GM19438 (cell line): Measurements from ENCODE around the gene NAV2.

Experiments used
- ATAC-seq: cut with Tn5 transposase; IDR thresholded peaks from one replicate; pipeline ENCODE4 v1.9.1; 2021; ENCODE audit warnings: low read depth; ENCODE audit not compliant: unreplicated experiment

The NAV2 gene

GRCh38 chr11:19853016-19853415 lies 140.4 kb downstream of the NAV2 start:
- ATAC-seq: no peak

- no peak for ATAC-seq
These were observed 141.3 kb downstream of the NAV2 start for GRCh38 chr11:19853920-19854319.

DNA sequence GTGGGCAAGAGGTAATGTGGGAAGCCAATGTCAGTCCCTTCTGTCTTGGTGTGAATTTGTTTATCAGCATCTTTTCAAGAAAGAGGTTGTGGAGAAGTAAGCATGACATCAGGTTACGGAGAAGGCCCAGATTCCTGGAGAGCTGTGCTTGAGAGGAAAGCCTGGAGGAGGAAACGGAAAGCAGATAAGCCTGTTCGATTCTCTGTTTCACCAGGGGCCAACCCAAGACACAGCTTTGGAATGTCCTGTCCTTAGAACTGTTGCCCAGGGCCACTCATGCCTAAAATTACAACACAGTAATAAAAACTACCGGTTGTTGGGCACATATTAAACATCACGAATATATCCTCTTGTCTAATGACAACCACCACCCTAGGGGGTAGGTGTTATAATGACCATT lies 148.5 kb downstream of the NAV2 start:
- no peak for ATAC-seq

GRCh38 chr11:19862091-19862490 lies 149.5 kb downstream of the NAV2 start:
- ATAC-seq: no peak

DNA sequence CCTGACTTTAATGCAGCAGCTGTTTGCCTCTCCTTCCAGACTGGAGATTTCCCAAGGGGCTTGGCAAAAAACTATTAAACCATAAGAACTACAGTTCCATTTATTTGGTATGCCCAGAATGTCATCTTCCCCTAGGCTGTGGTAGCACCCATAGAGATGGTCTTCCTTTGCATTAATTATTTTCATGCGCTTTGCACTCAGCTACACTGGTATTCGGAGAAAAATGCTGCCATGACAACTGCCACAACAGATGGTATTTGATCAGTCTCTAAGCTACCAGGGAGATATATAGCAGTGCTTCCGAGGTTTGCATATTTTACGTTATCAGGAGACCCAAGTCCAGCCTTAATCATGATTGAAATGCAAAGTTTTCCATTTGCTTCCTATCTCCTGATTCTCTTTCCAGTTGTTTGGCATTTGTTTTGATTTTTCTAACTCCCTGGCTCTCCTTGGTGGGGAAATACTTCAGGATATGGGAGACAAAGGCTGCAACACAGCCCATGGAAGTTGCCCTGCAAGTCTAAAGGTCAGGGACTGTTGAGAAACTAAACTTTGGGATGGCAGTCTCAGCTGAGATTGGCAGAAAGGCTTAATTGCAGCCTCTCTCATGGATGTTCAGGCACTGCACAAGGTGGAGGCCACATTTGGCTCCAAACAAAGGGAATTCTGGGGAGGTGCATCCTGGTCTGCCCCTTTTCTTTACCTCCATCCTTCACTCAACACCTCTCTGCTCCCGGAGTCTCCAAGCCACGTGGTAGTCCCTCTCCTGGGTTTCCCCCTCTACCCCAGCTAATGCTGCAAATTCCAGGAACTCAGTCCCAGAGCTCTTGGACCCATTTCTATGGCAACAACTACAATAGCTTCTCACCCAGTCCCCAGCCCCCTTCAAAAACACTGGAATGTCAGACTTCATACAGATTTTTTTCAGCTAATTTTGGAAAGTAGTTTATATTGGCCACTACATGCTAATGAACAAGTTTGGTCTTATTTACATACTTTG lies 151.8 kb downstream of the NAV2 start:
- ATAC-seq: no peak

- no peak for ATAC-seq
These were observed 153.4 kb downstream of the NAV2 start for GRCh38 chr11:19866037-19866436.

DNA sequence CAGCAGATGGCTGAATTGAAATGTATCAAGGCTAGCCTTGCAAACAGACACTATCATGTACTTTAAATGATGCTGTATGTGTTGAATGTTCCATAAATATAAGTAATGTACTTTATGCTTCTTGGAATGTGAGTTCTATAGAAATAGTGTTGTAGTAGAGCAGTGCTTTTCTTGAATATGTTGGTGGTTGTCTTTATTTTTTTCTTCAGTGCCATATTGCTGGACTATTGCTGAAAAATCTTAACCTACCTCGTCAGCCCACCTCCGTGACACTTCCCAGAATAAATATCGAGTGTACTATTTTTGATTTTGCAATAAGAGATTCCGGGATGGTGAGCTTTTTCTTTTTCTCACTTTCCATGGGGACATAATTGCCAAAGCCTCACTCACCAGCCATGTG lies 153.9 kb downstream of the NAV2 start:
- ATAC-seq: no peak

- no peak for ATAC-seq
These were observed 154.4 kb downstream of the NAV2 start for GRCh38 chr11:19867064-19867463.

- ATAC-seq: no peak
These were observed 155.7 kb downstream of the NAV2 start for GRCh38 chr11:19868281-19868821.

GRCh38 chr11:19868871-19869270 lies 156.2 kb downstream of the NAV2 start:
- ATAC-seq: no peak

DNA sequence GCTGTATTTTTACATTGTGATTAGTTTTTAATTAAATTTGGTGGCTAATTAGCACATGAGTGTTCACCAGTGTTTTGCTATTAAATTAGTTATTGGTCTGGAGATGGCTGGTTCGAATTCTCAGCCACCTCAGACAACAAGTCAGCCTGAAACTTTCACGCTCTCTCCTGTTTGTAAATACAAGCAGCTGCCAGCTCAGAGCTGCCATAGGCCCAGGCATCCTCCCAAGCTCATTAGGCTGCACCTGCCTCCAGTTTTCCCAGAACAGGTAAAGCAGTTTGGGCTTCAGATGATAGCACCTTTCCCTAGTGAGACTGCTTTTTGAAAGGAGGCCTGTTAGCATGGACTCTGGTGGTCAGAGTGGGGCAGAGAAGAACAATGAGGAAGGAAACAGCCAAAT lies 156.8 kb downstream of the NAV2 start:
- ATAC-seq: no peak

DNA sequence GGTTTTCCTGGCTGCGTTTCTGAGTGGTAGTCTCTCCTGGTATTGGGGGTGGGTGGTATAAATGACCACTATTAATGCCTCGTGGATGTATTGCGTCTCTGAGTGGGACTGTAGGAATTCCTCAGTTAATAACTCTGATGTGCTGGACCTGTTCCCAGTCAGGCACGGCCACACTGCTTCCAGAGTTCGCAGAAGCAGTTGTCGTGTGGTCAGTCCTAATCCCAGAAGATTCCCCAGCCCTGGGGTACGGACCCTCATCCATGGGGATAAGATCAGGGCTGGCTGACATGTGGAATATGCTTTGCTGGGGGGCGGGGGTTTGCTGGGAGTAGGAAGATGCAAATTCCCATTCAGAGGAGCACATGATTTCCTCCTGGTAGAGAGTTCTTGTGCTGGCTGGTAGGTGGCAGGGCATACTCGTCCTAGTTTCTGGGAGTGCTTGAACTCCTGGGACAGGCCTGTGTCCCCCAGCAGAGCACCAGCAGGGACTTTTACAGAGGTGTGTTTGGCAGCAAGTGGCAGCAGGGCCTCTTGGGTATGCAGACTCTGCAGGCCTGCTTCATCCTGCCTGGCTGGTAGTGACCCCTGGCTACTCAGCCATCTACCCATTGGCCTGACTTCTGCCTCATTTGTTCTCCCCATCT lies 157.4 kb downstream of the NAV2 start:
- no peak for ATAC-seq

- ATAC-seq: no peak
These were observed 158.9 kb downstream of the NAV2 start for GRCh38 chr11:19871531-19871930.

DNA sequence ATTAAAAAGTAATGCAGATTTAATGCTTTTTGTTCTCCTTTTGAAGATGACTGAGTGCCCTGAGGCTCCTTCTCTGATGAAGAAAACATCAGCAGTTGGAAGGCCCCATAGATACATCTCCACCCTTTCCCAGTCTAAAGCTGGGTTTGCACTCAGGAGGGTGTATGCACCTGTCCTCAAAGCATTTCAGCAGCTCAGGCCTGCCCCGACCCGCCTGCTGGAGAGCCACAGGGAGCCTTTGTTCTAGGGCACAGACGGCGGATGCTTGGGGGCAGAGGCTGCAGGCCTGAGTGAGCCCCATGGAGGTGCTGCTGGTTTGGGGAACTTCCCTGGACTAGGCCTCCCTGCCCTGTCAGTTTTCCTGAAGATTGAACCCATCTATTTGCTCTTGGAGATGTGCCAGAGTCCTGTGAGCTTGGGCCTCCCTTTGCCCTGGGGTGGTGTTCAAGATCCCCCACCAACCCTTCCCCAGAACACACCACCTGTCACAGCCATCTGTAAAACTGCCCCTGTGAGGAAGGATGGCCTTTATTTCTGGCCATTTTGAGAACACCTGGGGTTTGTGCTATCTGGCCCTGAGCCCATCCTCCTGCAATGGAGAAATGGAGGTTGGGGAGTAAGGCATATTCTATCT lies 160.0 kb downstream of the NAV2 start:
- no peak for ATAC-seq

- ATAC-seq: no peak
These were observed 161.1 kb downstream of the NAV2 start for GRCh38 chr11:19873730-19874129.

DNA sequence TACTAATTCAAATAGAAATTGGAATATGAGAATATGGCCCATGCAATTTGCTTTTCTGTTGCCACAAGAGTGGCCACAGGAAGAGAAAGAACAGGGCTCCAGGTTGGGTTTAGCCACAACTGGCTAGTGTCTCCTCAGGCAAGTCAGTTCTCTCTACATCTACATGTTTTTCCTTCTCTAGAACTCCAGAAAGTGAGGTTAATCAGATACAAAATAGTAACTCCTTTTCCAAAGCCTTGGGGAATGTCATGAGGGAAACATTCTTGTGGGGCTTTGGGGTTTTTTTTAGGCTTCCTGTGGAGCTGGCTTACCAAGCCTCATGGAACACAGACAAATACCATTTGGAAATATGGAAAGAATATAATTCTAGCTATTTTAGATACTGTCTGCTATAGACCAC lies 161.6 kb downstream of the NAV2 start:
- ATAC-seq: no peak

DNA sequence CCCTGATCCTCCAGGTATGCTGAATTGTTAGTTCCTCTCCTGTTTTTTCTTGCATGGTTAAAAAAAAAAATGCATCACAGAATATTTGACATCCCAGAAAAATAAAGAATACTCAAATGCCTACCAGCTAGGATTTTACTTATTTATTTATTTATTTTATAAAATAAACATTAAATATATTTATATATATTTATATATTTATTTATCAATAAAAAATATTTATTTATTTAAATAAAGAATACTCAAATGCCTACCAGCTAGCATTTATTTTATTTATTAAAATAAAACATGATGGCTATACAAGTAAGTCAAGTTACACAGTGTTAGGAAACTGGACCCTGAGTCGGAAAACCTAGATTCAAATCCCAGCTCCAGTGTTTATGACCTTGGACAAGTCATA lies 164.1 kb downstream of the NAV2 start:
- ATAC-seq: no peak

GRCh38 chr11:19878520-19878919 lies 165.9 kb downstream of the NAV2 start:
- no peak for ATAC-seq

- no peak for ATAC-seq
These were observed 166.9 kb downstream of the NAV2 start for GRCh38 chr11:19879307-19880087.

DNA sequence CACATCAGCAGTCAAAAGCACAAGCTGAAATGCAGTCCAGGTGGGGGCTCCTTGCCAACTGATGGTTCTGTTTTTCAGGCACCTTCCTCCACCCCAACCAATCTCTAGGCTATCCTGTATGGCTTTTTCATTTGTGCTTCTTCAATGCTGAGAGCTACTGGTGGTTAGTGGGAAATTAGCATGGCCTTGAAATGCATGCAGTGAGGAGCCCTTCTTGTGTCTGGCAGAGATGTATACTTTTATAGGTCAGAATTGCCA lies 167.4 kb downstream of the NAV2 start:
- ATAC-seq: no peak

GRCh38 chr11:19881177-19881576 lies 168.5 kb downstream of the NAV2 start:
- ATAC-seq: no peak
